HCT116 (cell line): ENCODE data around the gene KCNIP4.

Source experiments
- CTCF ChIP-seq, 3 experiments: fragments of 200-600 bp in 1 of 3; sonication (generic) in 1 of 3; IDR thresholded peaks in 2 of 3; conservative IDR thresholded peaks in 1 of 3; 2 replicates each; pipeline ENCODE4 v1.5.1; 2012 to 2017; ENCODE audit warnings: low read depth in 2 of 3, low read length in 2 of 3, antibody characterized with exemption in 1 of 3, borderline replicate concordance in 1 of 3, control low read depth in 1 of 3, mild to moderate bottlenecking in 1 of 3, mixed read lengths in 1 of 3, mixed run types in 1 of 3, moderate library complexity in 1 of 3; ENCODE audit not compliant: insufficient read depth in 1 of 3
- EZH2 ChIP-seq: fragments of 200-600 bp; sonication (generic); IDR thresholded peaks from 2 replicates; pipeline ENCODE4 v1.6.1; 2017; ENCODE audit warnings: antibody characterized with exemption, mixed run types
- EZH2phosphoT487 ChIP-seq: fragments of 200-600 bp; IDR thresholded peaks from 2 replicates; pipeline ENCODE4 v1.6.1; 2018; ENCODE audit warnings: antibody characterized with exemption, borderline replicate concordance
- JUND ChIP-seq: IDR thresholded peaks from 2 replicates; pipeline ENCODE4 v1.6.1; 2012
- POLR2A ChIP-seq: IDR thresholded peaks from 2 replicates; pipeline ENCODE4 v1.7.0; 2011; ENCODE audit warnings: borderline replicate concordance; ENCODE audit not compliant: insufficient read depth, insufficient read length; ENCODE audit errors: extremely low read depth
- POLR2AphosphoS5 ChIP-seq: IDR thresholded peaks from 2 replicates; pipeline ENCODE4 v1.6.1; 2011; ENCODE audit warnings: mild to moderate bottlenecking, low read depth, low read length, moderate library complexity
- RAD21 ChIP-seq: IDR thresholded peaks from 2 replicates; pipeline ENCODE4 v1.6.1; 2012; ENCODE audit warnings: low read depth, mild to moderate bottlenecking

GRCh38 chr4:21451032-21451431, 497.5 kb downstream of the KCNIP4 start:
- TF ChIP-seq JUND (no peak), CTCF (IDR thresholded peaks at IDR 0.05 in 2 of 3, conservative IDR thresholded peaks at IDR 0.05 in 1 of 3; ENCODE audit: borderline replicate concordance in 1 of 3, insufficient read depth in 1 of 3, low read depth in 2 of 3, low read length in 2 of 3) (no peak), POLR2A (no peak), POLR2AphosphoS5 (no peak), RAD21 (no peak), EZH2phosphoT487 (no peak), EZH2 (no peak)
